GM21576 (cell line): ENCODE data around the gene WIPF3.
"Not testable (repeated sequence)": the region's sequence is repeated elsewhere in the genome, so short reads cannot be mapped to it uniquely, and the experiment has no call there.

Source experiments
- ATAC-seq: cut with Tn5 transposase; IDR thresholded peaks from one replicate; pipeline ENCODE4 v1.9.1; 2021; ENCODE audit warnings: mild to moderate bottlenecking, moderate library complexity; ENCODE audit not compliant: unreplicated experiment

The WIPF3 gene

GRCh38 chr7:29946428-29947186 is 140.3 kb downstream of the WIPF3 start:
- ATAC-seq, result no peak

DNA sequence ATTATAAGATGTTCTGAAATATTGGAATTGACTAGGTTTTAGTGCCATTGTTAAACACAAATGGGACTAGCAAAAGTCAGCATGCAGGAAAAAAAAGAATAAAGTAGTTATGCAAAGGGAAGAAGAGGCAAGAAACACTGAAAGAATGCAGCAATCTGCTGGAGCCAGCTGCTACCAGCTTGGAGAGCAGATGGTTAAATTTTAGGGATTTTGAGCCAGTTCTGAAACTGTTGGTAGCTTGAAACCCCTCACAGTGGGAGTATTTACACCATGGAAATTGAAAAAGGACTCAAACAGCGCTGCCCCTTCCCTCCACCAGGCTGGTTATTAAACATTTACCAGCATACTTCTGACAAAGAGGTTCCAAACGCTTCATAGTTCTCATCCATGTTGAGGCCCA is 142.3 kb downstream of the WIPF3 start:
- ATAC-seq, result no peak

- no peak for ATAC-seq
These were observed 144.2 kb downstream of the WIPF3 start for GRCh38 chr7:29950480-29950879.

GRCh38 chr7:29951206-29951605 is 144.9 kb downstream of the WIPF3 start:
- ATAC-seq, result no peak

DNA sequence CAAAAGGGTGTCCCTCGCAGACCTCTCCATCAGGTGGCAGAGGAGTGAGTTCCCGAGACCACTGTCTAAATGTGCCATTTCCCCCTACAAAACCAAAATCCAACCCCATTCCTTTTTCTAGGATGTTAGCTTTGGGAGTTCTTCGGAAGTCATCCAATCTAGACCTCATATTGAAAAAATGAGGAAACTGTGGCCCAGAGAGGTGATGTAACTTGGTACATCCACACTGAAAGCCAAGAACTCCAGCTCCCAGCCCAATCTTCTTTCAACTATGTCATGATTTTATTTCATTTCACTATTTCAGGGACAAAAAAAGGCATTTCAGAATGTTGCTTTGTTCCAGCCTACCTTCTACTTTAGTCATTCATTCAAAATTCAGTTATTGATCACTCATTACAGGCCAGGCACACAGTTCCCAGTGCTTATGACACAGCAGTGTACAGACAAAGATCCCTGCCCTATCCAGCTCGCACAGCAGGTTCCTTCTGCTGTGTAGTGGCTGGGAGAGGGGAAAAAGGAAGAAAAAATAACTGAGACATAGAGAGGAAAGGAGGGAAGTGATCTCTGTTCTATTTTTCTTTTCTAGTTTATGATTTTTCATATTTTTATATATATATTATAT is 147.5 kb downstream of the WIPF3 start:
- ATAC-seq, result no peak

GRCh38 chr7:29955075-29955792 is 148.9 kb downstream of the WIPF3 start:
- ATAC-seq, result no peak

- ATAC-seq, result peak; percentile 83
These were observed 149.6 kb downstream of the WIPF3 start for GRCh38 chr7:29955799-29956486.

DNA sequence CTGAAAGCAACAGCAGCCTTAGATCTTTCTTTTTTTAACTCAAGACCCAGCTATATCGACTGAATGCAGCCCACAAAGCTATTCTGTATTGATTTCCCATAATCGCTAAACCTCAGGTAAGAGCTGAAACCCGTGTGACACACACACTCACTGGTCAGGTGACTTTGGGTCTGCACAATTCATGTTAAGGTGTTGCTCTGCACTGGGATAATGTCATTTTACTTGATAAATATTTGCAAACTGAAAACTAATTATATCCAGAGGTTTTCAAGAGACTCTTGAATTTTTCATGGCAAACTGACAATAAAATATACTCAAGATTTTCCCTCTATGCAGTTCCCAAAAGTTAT is 150.2 kb downstream of the WIPF3 start:
- ATAC-seq, result no peak

DNA sequence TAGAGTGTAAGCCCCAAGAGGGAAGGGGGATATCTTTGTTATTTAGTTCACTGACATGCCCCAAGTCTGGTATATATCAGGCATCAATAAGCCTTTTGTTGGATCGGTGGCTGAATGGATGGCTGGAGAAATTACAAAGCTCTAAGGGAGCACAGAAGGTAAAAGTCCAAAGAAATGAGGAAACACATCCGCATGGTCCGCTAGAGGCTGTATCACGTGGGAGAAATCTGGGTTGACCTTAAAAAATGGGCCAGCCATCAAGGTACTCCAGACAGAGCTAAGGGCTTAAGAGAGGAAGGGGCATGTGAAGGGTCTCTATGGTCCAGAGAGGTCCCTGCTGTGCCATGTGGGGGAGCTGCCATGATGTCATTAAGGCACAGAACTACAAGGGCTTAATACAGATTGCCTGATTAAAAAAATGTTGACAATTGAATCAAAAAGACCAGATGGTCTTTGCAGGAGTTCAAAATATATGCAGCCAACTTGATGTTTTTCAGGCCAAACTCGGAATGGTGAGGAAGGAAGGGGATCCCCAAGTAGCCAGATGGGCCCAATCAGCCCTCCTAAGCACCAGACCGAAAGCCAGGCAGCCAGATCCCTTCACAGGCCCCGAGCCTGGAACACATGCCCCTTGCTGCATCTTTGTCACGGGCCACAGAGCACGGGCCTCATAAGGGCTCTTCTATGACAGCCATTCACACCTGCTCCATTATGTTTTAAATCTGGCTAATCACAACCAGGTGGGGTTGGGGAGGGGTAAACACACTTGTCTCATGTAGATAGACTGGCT is 151.4 kb downstream of the WIPF3 start:
- no peak for ATAC-seq

DNA sequence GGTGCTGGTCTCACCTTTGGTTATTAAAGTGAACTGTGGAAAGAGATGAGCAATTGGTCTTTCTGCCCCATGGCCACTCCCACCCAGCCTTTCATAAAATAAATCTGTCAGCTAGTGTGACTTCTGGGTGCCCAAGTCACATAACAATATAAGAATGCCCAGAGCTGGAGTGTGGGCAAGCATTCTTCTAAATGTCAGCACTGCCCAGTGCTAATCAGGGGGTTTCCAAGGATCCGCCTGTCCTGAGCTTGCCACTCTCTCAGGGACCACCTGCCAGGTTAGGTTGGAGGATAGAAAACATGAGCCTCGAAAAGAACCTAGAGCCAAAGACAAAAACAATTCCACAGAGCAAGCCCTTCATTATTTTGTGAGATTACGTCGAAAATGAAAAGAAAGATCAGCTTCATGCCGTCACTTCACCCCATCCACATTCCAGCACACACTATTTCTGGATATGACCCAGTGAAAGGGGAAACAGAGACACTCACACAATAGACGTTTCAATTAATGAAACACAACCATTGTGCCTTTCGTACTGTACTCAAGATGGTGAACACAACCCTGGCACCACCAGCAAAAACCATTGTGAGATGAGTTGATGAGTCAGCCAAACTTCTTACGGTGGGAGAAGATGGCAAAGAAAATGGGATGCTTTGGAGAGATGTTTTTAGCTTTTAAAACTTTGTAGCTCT is 152.5 kb downstream of the WIPF3 start:
- no peak for ATAC-seq

DNA sequence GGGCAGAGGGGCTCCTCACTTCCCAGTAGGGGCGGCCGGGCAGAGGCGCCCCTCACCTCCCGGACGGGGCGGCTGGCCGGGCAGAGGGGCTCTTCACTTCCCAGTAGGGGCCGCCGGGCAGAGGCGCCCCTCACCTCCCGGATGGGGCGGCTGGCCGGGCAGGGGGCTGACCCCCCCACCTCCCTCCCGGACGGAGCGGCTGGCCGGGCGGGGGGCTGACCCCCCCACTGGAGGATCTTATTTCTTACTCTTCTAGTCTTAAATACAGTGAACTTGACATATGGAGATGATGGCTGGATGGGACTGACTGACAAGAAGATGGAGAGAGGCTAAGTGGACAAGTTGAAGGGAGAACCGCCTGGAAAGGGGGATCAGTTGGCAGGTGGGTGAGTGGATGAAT is 155.3 kb downstream of the WIPF3 start:
- not testable (repeated sequence) for ATAC-seq

- no peak for ATAC-seq
These were observed 155.7 kb downstream of the WIPF3 start for GRCh38 chr7:29962035-29962434.

DNA sequence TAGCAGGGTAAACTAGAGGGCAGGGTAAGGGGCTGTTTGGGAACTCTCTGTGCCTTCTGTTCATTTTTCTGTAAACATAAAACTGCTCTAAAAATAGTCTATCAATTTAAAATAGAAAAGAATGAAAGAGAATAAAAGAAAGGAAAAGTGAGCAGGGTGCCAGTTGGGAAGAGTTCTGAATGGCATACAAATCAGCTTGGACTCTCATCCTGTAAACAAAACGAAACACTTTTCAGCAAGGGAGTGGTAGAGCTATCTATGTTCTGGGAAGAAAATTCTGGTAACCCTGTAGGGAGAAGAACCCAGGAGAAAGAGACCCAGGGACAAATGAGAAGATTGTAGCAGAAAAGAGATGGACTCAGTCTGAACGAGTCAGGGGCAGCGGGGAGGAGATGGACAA is 158.7 kb downstream of the WIPF3 start:
- no peak for ATAC-seq
